ENCODE measurements around the gene SMARCE1. TPM values are rescaled to one million over a fixed set of nuclear protein-coding genes. Genes with fewer than 3 reads are reported as not detected.

SMARCE1 gene
- total and polyA plus RNA-seq, 8 donors: 27.5 to 125 (median 86.3) TPM

DNA sequence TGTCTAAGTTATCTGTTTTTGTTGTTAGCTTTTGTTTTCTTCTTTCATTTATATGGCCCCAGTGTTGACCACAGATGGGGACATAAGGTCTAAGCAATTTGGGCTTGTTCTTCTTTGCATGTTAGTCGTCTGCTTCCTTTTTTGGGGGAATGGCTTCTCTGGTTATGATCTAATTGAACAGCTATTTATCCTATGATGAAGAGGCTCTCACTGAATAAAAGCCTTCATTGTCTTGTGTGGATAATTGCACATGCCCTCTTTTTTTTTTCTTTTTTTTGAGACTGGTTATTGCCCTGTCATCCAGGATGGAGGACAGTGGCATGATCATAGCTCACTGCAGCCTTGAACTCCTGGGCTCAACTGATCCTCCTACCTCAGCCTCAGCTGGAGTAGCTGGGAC is 13.7 kb downstream of the SMARCE1 start:
- Histone ChIP-seq H3K4me1 (peaks cover 0 to 14% (median 7%) of the 10 kb centered on the region in 4 donors), H3K4me3 (no peak overlapping the region), H3K9me3 (no peaks in the 10 kb centered on the region), H3K27me3 (no peaks in the 10 kb centered on the region), H3K27ac (no peak overlapping the region), H3K36me3 (peaks cover 55 to 94% (median 89%) of the 10 kb centered on the region in 4 donors)
- no peak for DNase-seq
- TF ChIP-seq POLR2A (IDR thresholded peaks at IDR 0.05): no peak
- TF ChIP-seq, protein P1, sequence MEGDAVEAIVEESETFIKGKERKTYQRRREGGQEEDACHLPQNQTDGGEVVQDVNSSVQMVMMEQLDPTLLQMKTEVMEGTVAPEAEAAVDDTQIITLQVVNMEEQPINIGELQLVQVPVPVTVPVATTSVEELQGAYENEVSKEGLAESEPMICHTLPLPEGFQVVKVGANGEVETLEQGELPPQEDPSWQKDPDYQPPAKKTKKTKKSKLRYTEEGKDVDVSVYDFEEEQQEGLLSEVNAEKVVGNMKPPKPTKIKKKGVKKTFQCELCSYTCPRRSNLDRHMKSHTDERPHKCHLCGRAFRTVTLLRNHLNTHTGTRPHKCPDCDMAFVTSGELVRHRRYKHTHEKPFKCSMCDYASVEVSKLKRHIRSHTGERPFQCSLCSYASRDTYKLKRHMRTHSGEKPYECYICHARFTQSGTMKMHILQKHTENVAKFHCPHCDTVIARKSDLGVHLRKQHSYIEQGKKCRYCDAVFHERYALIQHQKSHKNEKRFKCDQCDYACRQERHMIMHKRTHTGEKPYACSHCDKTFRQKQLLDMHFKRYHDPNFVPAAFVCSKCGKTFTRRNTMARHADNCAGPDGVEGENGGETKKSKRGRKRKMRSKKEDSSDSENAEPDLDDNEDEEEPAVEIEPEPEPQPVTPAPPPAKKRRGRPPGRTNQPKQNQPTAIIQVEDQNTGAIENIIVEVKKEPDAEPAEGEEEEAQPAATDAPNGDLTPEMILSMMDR (IDR thresholded peaks at IDR 0.05): no peak
- no peak for TF ChIP-seq POLR2AphosphoS5 (IDR thresholded peaks at IDR 0.05)
- intact Hi-C loops (cut with DNase I; ENCODE audit: low total_unique reads): no loop called here
- 73 to 91% (median 79%) methylated on average over 1 of the region's 1 CpG for WGBS, 5 donors

DNA sequence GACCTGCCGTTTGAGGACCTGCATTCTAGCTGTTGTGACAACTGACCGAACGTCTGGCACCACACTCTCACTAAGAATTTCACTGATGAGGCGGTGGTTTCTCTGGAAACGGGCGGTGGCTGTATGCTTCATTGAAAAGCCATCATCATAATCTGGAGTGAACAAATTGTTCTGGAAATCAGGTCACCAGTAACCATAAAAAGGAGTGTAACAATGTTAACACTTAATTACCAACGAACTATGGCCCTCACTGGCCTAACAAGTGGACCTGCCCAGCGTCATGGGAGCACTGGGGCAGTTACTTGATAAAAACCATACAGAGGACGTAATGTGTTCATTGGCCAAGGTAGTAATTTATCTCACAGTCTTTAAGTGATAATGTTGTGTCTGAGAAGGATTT is 15.4 kb downstream of the SMARCE1 start:
- Histone ChIP-seq H3K4me1 (no peaks in the 10 kb centered on the region), H3K9me3 (no peaks in the 10 kb centered on the region), H3K36me3 (peaks cover 64 to 100% (median 99%) of the 10 kb centered on the region in 4 donors), H3K27me3 (no peaks in the 10 kb centered on the region), H3K27ac (no peak overlapping the region), H3K4me3 (no peak overlapping the region)
- intact Hi-C loops (cut with DNase I; ENCODE audit: low total_unique reads): no loop called here
- WGBS, 5 donors: 71 to 82% (median 74%) methylated on average over 9 of the region's 9 CpGs
- no peak for TF ChIP-seq EP300 (IDR thresholded peaks at IDR 0.05)
- TF ChIP-seq, protein P1 (IDR thresholded peaks at IDR 0.05): no peak
- TF ChIP-seq POLR2A (IDR thresholded peaks at IDR 0.05): no peak
- no peak for TF ChIP-seq POLR2AphosphoS5 (IDR thresholded peaks at IDR 0.05)
- DNase-seq: no peak

DNA sequence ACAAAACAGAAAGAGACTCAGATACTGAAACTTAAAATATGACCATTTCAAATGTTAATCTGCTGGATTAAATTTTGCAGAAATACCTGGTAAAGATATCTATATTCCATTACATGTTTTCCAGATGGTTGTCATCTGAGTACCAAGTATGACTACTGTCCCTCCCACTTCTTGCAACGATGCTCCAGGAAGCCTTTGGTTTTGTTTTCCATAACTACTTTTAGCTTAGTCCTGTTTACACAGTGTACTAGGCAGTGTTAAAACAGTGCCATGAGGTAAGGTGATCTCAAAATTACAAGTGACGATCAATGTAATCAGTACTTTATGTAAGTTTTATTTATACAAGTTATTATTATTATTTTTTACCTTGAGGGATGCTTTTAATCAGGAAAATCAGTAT is 17.8 kb downstream of the SMARCE1 start:
- intact Hi-C loops (cut with DNase I; ENCODE audit: low total_unique reads): no loop called here
- no peaks in the 10 kb centered on the region for H3K4me1 ChIP-seq
- H3K27ac ChIP-seq: no peak overlapping the region
- TF ChIP-seq POLR2A (IDR thresholded peaks at IDR 0.05): no peak
- TF ChIP-seq, protein P1 (IDR thresholded peaks at IDR 0.05): no peak
- 26 to 44% (median 34%) methylated on average over 2 of the region's 2 CpGs for WGBS, 5 donors
- no peak overlapping the region for H3K4me3 ChIP-seq
- no peak for DNase-seq
- H3K36me3 ChIP-seq: peaks cover 46 to 79% (median 75%) of the 10 kb centered on the region in 4 donors
- H3K9me3 ChIP-seq: no peaks in the 10 kb centered on the region
- H3K27me3 ChIP-seq: no peaks in the 10 kb centered on the region

DNA sequence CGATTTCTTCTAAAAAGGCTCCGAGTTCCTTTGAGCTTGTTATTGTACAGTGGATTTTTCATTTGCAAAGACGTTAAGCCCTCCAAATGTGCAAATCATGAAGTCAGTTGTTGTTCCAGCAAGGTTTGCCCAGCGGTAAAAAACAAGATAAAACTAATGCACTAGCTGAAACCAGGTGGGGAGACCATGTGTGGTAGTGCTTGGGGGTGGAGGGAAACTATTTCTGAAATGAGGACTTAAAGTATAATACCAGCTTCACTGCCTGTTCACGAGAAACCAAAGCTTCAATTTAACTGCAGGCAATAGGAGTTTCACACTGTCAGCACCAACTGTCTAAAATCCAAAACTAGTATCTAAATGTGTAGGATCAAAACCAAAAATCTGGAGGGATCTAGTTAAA is 22.3 kb downstream of the SMARCE1 start:
- peaks cover 0 to 8% (median 4%) of the 10 kb centered on the region in 4 donors for H3K4me1 ChIP-seq
- H3K27me3 ChIP-seq: no peaks in the 10 kb centered on the region
- no peaks in the 10 kb centered on the region for H3K9me3 ChIP-seq
- TF ChIP-seq, protein P1 (IDR thresholded peaks at IDR 0.05): no peak
- TF ChIP-seq POLR2A (IDR thresholded peaks at IDR 0.05) (no peak), EP300 (IDR thresholded peaks at IDR 0.05) (no peak), POLR2AphosphoS5 (IDR thresholded peaks at IDR 0.05) (no peak)
- peaks cover 15 to 34% (median 30%) of the 10 kb centered on the region in 4 donors for H3K36me3 ChIP-seq
- no peak overlapping the region for H3K27ac ChIP-seq
- no peak for DNase-seq
- intact Hi-C loops (cut with DNase I; ENCODE audit: low total_unique reads): no loop called here
- 30 to 46% (median 38%) methylated on average over 5 of the region's 5 CpGs for WGBS, 5 donors
- no peak overlapping the region for H3K4me3 ChIP-seq

Data from stomach (tissue), 9 donors.